RWPE1 (cell line): ENCODE data around the gene HTR7.
"Not testable (repeated sequence)": the region's sequence is repeated elsewhere in the genome, so short reads cannot be mapped to it uniquely, and the experiment has no call there.

ENCODE experiments used
- CTCF ChIA-PET: fragments of 350-600 bp; sonication (Branson Sonifier 250); formaldehyde crosslinking; extraction: SDS; loops from one replicate; lab custom pipeline; 2021; lab: Yijun Ruan, JAX
- POLR2A ChIA-PET: fragments of 400-600 bp; formaldehyde crosslinking; extraction: SDS; loops from one replicate; lab custom pipeline; 2020; ENCODE audit warnings: antibody characterized with exemption; ENCODE audit not compliant: low non-redundant PET; lab: Yijun Ruan, JAX
- DNase-seq: peaks from one replicate; pipeline ENCODE4 v3.0.0; 2012; ENCODE audit warnings: low spot score
- H3K27ac ChIP-seq: fragments of 450-650 bp; 2 replicates; pipeline ENCODE4 v1.5.1; 2017
- TF ChIP-seq, protein P1 (sequence below): fragments of 450-650 bp; conservative IDR thresholded peaks from 2 replicates; pipeline ENCODE4 v1.5.1; 2017; ENCODE audit warnings: low read depth, mild to moderate bottlenecking

HTR7 gene

DNA sequence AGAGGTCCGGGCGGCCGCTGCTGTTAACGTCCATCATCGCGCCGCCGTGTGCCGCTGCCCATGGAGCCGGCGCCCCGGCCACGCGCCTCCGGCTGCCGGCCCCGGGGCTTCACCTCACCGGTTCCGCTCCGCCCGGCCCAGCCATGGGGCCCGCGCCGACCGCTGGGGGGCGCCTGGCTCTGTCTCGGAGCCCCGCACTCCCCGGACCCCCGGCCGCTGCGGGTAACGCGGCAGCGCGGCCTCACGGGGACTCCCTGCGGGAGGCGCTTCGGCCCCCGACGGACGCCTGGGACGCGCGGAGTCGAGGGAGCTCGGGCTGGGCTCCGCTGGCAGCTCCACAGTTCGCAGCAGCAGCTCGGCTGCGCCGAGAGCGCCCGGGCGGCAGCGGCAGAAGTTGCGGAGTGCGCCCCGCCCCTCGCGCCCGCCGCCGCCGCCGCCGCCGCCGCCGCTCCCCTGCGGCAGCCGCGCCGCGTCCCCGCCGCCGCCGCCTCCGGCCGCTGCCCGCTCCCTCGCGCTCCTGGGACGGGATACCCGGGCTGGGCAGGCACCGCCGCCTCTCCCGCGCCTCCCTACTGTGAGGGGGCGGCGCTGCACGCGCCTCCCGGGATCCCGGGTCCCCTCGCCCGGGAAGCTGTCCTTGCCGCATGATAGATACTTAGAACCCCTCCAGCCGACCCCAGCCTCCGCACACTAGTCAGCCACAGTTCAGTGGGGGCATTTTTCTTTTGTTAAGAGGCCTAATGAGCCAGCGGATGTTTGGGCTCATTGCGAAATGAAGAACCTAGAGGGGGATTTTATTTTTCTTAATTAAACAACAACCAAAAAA is at the start of gene HTR7:
Gene HTR7 (minus strand): TSS at position 405 of the 826 bp plus-strand sequence. CDS start 368 bp downstream, at position 37.
- TF ChIP-seq, protein P1, sequence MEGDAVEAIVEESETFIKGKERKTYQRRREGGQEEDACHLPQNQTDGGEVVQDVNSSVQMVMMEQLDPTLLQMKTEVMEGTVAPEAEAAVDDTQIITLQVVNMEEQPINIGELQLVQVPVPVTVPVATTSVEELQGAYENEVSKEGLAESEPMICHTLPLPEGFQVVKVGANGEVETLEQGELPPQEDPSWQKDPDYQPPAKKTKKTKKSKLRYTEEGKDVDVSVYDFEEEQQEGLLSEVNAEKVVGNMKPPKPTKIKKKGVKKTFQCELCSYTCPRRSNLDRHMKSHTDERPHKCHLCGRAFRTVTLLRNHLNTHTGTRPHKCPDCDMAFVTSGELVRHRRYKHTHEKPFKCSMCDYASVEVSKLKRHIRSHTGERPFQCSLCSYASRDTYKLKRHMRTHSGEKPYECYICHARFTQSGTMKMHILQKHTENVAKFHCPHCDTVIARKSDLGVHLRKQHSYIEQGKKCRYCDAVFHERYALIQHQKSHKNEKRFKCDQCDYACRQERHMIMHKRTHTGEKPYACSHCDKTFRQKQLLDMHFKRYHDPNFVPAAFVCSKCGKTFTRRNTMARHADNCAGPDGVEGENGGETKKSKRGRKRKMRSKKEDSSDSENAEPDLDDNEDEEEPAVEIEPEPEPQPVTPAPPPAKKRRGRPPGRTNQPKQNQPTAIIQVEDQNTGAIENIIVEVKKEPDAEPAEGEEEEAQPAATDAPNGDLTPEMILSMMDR: peak; percentile 84
- ChIA-PET POLR2A (no interaction called here), CTCF (interaction anchor here (0.6 to 2.2 kb wide), 9 partner anchors 11 to 324 kb away, joined by 3 to 10 read pairs (median 4); partner anchors contain the start of gene RPP30)
- DNase-seq: peak; percentile 59
- H3K27ac ChIP-seq: peak within 1 kb of the TSS; percentile 87

DNA sequence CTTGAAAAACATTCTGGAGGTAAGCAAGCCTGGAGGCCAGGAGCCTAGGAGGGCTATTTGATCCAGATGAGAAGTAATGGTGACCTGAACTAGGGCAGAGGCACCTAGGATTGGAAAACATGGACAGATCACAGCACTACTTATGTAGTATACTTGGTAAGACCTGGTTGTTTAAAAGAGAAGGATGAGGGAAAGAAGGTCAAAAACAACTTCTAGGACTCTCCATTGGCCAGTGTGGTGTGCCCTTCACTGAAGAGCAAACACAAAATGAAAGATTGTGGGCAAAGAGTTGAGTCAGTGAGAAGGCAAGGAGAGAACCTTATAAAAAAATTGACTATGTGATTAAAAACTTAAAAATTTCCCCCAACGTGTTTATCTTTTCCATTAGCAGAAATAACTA is 48.8 kb upstream of the HTR7 start:
- ChIA-PET CTCF (no interaction called here), POLR2A (no interaction called here)
- TF ChIP-seq, protein P1: no peak
- DNase-seq: no peak
- H3K27ac ChIP-seq: no peak overlapping the region

DNA sequence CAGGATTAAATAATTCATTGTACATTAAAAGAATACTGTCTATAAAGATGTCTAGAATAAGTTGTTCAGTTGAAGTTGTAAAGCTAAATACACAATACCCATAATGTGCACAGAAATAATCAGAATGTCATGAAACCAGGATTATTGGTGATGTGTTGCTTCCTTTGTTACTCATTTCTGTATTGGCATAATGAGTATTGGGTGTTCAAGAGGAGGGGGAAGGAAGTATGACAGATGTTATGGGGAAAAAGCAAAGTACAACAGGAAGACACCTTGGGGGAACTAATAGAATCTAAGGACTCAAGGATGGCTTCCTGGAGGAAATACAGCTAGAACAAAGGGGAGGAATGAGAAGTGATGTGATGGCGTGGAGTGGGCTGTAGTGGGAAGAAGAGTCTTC is 48.1 kb upstream of the HTR7 start:
- TF ChIP-seq, protein P1: no peak
- ChIA-PET CTCF (no interaction called here), POLR2A (no interaction called here)
- H3K27ac ChIP-seq: no peak overlapping the region
- DNase-seq: no peak

DNA sequence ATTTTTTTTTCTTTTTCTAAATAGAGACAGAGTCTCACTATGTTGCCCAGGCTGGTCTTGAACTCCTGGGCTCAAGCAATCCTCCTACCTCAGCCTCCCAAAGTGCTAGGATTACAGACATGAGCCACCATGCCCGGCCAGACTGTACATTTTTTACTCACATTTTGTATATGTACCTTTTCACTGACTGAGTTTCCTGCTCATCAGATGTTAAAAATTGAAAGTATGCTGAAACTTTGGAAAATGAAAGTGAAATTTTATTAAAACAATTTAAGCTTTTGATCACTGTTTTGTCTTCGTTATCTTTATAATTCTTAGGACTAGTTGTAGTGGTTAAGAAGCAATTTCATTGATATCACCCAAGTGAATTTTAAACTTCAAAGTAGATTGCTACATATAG is 39.1 kb upstream of the HTR7 start:
- POLR2A ChIA-PET, DNase-seq, H3K27ac ChIP-seq: not testable (repeated sequence)
- CTCF ChIA-PET: interaction anchor here (0.8 to 1.1 kb wide), 2 partner anchors 17 to 110 kb away, joined by 4 to 6 read pairs; no protein-coding TSS in a partner anchor

DNA sequence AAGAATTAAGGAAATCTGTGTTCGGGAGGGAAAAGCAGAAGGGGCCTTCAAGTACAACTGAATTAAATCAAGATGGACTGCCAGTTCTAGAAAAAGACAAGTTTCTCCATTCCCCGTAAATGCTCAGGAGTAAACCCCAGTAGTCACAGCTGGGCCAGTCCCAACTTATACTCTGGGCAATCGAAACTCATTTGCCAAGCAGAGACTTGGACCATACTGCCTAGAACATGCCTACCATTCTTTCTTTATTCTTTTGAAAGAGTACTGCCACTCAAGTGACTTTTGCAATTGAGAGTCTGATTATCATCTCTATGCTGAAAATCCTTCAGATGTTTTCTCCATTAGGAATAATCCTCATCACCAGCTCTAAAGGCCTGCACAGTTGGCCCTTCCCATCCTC is 35.4 kb upstream of the HTR7 start:
- no peak for DNase-seq
- H3K27ac ChIP-seq: no peak overlapping the region
- TF ChIP-seq, protein P1: no peak
- ChIA-PET CTCF (interaction anchor here (1.9 kb wide), 1 partner anchor 13 kb away, joined by 6 read pairs; no protein-coding TSS in a partner anchor), POLR2A (no interaction called here)

DNA sequence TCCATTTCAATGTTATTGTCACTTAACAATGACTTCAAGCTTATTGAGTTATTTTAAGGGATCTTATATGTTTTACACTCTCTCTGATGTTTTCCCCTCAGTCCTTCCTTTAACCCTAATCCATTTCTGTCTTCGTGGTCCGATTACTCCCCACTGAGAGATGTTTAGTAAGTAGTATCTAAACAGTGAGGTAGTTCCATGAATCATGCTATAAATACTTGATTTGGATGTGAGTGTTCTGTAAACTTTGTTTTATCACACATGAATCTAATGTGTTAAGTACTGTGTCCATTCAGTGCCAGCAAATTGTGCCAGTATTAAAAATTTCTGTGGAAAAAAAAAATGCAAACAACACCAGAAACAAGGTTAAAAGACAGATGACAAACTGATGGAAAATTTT is 32.5 kb upstream of the HTR7 start:
- CTCF ChIA-PET: interaction anchor here (0.7 kb wide), 1 partner anchor 11 kb away, joined by 5 read pairs; no protein-coding TSS in a partner anchor

More for the DNA sequence above, 32.5 kb upstream of the HTR7 start:
- TF ChIP-seq, protein P1: no peak
- POLR2A ChIA-PET: no interaction called here
- no peak overlapping the region for H3K27ac ChIP-seq
- DNase-seq: no peak
